HepG2 (cell line): Measurements from ENCODE around the gene SFT2D1. TPM values are rescaled to one million over a fixed set of nuclear protein-coding genes. Genes with fewer than 3 reads are reported as not detected.

Source experiments
- ASH2L ChIP-seq: fragments of 300-600, 200-600 bp; sonication (generic); IDR thresholded peaks from 2 replicates; pipeline ENCODE4 v1.7.0; 2017; ENCODE audit warnings: low read depth, mild to moderate bottlenecking, moderate library complexity, mixed read lengths, low read length; ENCODE audit not compliant: insufficient read length
- ATRX ChIP-seq: sonication (generic); formaldehyde crosslinking; IDR thresholded peaks from 2 replicates; pipeline ENCODE4 v1.4.0; 2020; ENCODE audit warnings: missing genetic modification reagents, borderline replicate concordance
- EP300 ChIP-seq, 3 experiments: sonication (generic) in 1 of 3; formaldehyde crosslinking in 1 of 3; IDR thresholded peaks; 2 replicates each; pipeline versions ENCODE4 v1.5.1 to v1.6.1; 2011 to 2020; ENCODE audit warnings: low read depth in 2 of 3, low read length in 2 of 3, borderline replicate concordance in 1 of 3, improper control_type of control experiment in 1 of 3, mild to moderate bottlenecking in 1 of 3, missing genetic modification reagents in 1 of 3, moderate library complexity in 1 of 3
- FOXC1 ChIP-seq: sonication (generic); formaldehyde crosslinking; IDR thresholded peaks from 2 replicates; pipeline ENCODE4 v1.8.0; 2022; ENCODE audit warnings: mild to moderate bottlenecking, missing genetic modification reagents, borderline replicate concordance
- FUBP1 ChIP-seq: sonication (generic); formaldehyde crosslinking; IDR thresholded peaks from 2 replicates; pipeline ENCODE4 v1.5.1; 2020; ENCODE audit warnings: missing genetic modification reagents, mild to moderate bottlenecking, borderline replicate concordance
- GABPB1 ChIP-seq: IDR thresholded peaks from 2 replicates; pipeline ENCODE4 v1.6.1; 2016; ENCODE audit warnings: mild to moderate bottlenecking, missing genetic modification reagents, moderate library complexity, missing compliant biosample characterization
- ISL2 ChIP-seq: sonication (generic); formaldehyde crosslinking; IDR thresholded peaks from 2 replicates; pipeline ENCODE4 v1.5.0; 2020; ENCODE audit warnings: missing genetic modification reagents
- LCORL ChIP-seq, 2 experiments: fragments of 450-650 bp in 1 of 2; sonication (generic) in 1 of 2; formaldehyde crosslinking in 1 of 2; IDR thresholded peaks; 2 replicates each; pipeline versions ENCODE4 v1.5.0 to v1.6.1; 2017 to 2020; ENCODE audit warnings: antibody characterized with exemption in 1 of 2, missing genetic modification reagents in 1 of 2
- NFIC ChIP-seq: IDR thresholded peaks from 2 replicates; pipeline ENCODE4 v1.6.1; 2012; ENCODE audit warnings: mild to moderate bottlenecking, low read length, inconsistent platforms
- RCOR2 ChIP-seq: IDR thresholded peaks from 2 replicates; pipeline ENCODE4 v1.6.1; 2016; ENCODE audit warnings: missing biosample characterization, missing genetic modification reagents
- RXRB ChIP-seq: IDR thresholded peaks from 2 replicates; pipeline ENCODE4 v1.6.1; 2016; ENCODE audit warnings: borderline replicate concordance, missing genetic modification reagents, missing compliant biosample characterization
- SIN3A ChIP-seq: IDR thresholded peaks from 2 replicates; pipeline ENCODE4 v1.6.1; 2011; ENCODE audit warnings: low read depth, mild to moderate bottlenecking, control low read depth, low read length, borderline replicate concordance
- SOX5 ChIP-seq: IDR thresholded peaks from 2 replicates; pipeline ENCODE4 v1.6.1; 2016; ENCODE audit warnings: borderline replicate concordance
- SRF ChIP-seq: IDR thresholded peaks from 2 replicates; pipeline ENCODE4 v1.6.1; 2011; ENCODE audit warnings: mild to moderate bottlenecking, low read depth, low read length, moderate library complexity
- TCF7 ChIP-seq: sonication (generic); IDR thresholded peaks from 2 replicates; pipeline ENCODE4 v1.6.1; 2016; ENCODE audit warnings: antibody characterized with exemption, low read depth
- TOE1 ChIP-seq: sonication (generic); formaldehyde crosslinking; IDR thresholded peaks from 2 replicates; pipeline ENCODE4 v1.4.0; 2020; ENCODE audit warnings: mild to moderate bottlenecking, missing genetic modification reagents
- YEATS4 ChIP-seq: sonication (generic); formaldehyde crosslinking; IDR thresholded peaks from 2 replicates; pipeline ENCODE4 v1.4.0; 2020; ENCODE audit warnings: missing genetic modification reagents, borderline replicate concordance
- ZNF343 ChIP-seq: sonication (generic); formaldehyde crosslinking; IDR thresholded peaks from 2 replicates; pipeline ENCODE4 v1.4.0; 2020; ENCODE audit warnings: mild to moderate bottlenecking, missing genetic modification reagents
- ZNF543 ChIP-seq: sonication (generic); formaldehyde crosslinking; IDR thresholded peaks from 2 replicates; pipeline ENCODE4 v1.4.0; 2020; ENCODE audit warnings: mild to moderate bottlenecking, missing genetic modification reagents
- ZNF772 ChIP-seq: sonication (generic); formaldehyde crosslinking; IDR thresholded peaks from 2 replicates; pipeline ENCODE4 v1.5.0; 2020; ENCODE audit warnings: mild to moderate bottlenecking, missing genetic modification reagents
- ZSCAN22 ChIP-seq: sonication (generic); formaldehyde crosslinking; IDR thresholded peaks from 2 replicates; pipeline ENCODE4 v1.4.0; 2020; ENCODE audit warnings: mild to moderate bottlenecking, missing genetic modification reagents
- polyA plus RNA-seq, 8 experiments: library from polyadenylated mRNA; depleted of rRNA in 3 of 8; stranded (reverse) in 7 of 8; unstranded in 1 of 8; fragments of >200 nt; fragmentation: Illumina TruSeq in 4 of 8; extraction: Trizol in 4 of 8; gene quantifications; 2 replicates each; pipeline versions ENCODE4 v1.2.1 to v1.2.3, GENCODE V29; 2011 to 2016; ENCODE audit warnings: low read depth in 4 of 8, missing spikeins in 1 of 8, mixed read lengths in 1 of 8; ENCODE audit not compliant: insufficient read depth in 1 of 8
- total RNA-seq, 5 experiments: library from RNA; depleted of rRNA; stranded (reverse); fragments of >200 nt; fragmentation: Illumina TruSeq; extraction: Trizol; gene quantifications; 2 replicates each; pipeline ENCODE4 v1.2.3, GENCODE V29; 2016; ENCODE audit warnings: low read depth in 1 of 5
- TF ChIP-seq, protein P1 (sequence below): sonication (generic); formaldehyde crosslinking; IDR thresholded peaks from 2 replicates; pipeline ENCODE4 v1.4.0; 2020; ENCODE audit warnings: missing genetic modification reagents
- TF ChIP-seq, protein P2 (sequence below): IDR thresholded peaks from 2 replicates; pipeline ENCODE4 v1.4.0; 2020; ENCODE audit warnings: mild to moderate bottlenecking, missing genetic modification reagents

SFT2D1 gene
- total and polyA plus RNA-seq, 2 of the 13 experiments (the other 11 are each of a cell fraction or from before 2014, with no cell fraction given): 115 to 147 TPM

GRCh38 chr6:166351715-166352285 lies 9.5 kb upstream of the SFT2D1 start (continued):
- TF ChIP-seq NFIC (peak; percentile 77; the same call in 1 of the 2 replicates), FOXC1 (CRISPR knock-in tag) (no peak), SOX5 (CRISPR knock-in tag) (peak; percentile 40; the same call in 1 of the 2 replicates), EP300 (IDR thresholded peaks at IDR 0.05; ENCODE audit: low read depth in 2 of 2, low read length in 2 of 2) (peak in 1 of 2 experiments; percentile 72; a peak in 2 of 4 replicates), EP300 (CRISPR knock-in tag; IDR thresholded peaks at IDR 0.05; ENCODE audit: borderline replicate concordance) (no peak), TOE1 (CRISPR knock-in tag) (no peak), GABPB1 (0 out of 2 replicates have a peak, but pooled peaks have one; percentile 19), YEATS4 (CRISPR knock-in tag) (peak; percentile 13; the same call in 1 of the 2 replicates), LCORL (IDR thresholded peaks at IDR 0.05) (no peak), LCORL (CRISPR knock-in tag; IDR thresholded peaks at IDR 0.05) (peak; percentile 43; the same call in 1 of the 2 replicates), RXRB (peak; percentile 6; the same call in 1 of the 2 replicates), ZSCAN22 (no peak), ASH2L (peak; percentile 37), ISL2 (CRISPR knock-in tag) (peak; percentile 82), ZNF772 (CRISPR knock-in tag) (no peak), ZNF543 (CRISPR knock-in tag) (no peak), ZNF343 (CRISPR knock-in tag) (0 out of 2 replicates have a peak, but pooled peaks have one; percentile 2), TCF7 (peak; percentile 68), SIN3A (peak; percentile 49; the same call in 1 of the 2 replicates), SRF (0 out of 2 replicates have a peak, but pooled peaks have one; percentile 36), RCOR2 (CRISPR knock-in tag) (peak; percentile 72), FUBP1 (CRISPR knock-in tag) (no peak), ATRX (CRISPR knock-in tag) (no peak)
- TF ChIP-seq, protein P1, sequence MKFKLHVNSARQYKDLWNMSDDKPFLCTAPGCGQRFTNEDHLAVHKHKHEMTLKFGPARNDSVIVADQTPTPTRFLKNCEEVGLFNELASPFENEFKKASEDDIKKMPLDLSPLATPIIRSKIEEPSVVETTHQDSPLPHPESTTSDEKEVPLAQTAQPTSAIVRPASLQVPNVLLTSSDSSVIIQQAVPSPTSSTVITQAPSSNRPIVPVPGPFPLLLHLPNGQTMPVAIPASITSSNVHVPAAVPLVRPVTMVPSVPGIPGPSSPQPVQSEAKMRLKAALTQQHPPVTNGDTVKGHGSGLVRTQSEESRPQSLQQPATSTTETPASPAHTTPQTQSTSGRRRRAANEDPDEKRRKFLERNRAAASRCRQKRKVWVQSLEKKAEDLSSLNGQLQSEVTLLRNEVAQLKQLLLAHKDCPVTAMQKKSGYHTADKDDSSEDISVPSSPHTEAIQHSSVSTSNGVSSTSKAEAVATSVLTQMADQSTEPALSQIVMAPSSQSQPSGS (CRISPR knock-in tag): peak; percentile 17; the same call in 1 of the 2 replicates
- TF ChIP-seq, protein P2, sequence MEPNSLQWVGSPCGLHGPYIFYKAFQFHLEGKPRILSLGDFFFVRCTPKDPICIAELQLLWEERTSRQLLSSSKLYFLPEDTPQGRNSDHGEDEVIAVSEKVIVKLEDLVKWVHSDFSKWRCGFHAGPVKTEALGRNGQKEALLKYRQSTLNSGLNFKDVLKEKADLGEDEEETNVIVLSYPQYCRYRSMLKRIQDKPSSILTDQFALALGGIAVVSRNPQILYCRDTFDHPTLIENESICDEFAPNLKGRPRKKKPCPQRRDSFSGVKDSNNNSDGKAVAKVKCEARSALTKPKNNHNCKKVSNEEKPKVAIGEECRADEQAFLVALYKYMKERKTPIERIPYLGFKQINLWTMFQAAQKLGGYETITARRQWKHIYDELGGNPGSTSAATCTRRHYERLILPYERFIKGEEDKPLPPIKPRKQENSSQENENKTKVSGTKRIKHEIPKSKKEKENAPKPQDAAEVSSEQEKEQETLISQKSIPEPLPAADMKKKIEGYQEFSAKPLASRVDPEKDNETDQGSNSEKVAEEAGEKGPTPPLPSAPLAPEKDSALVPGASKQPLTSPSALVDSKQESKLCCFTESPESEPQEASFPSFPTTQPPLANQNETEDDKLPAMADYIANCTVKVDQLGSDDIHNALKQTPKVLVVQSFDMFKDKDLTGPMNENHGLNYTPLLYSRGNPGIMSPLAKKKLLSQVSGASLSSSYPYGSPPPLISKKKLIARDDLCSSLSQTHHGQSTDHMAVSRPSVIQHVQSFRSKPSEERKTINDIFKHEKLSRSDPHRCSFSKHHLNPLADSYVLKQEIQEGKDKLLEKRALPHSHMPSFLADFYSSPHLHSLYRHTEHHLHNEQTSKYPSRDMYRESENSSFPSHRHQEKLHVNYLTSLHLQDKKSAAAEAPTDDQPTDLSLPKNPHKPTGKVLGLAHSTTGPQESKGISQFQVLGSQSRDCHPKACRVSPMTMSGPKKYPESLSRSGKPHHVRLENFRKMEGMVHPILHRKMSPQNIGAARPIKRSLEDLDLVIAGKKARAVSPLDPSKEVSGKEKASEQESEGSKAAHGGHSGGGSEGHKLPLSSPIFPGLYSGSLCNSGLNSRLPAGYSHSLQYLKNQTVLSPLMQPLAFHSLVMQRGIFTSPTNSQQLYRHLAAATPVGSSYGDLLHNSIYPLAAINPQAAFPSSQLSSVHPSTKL (CRISPR knock-in tag): peak; percentile 77
